ENCODE measurements around the gene ELK4.

- TF ChIP-seq CTCF (IDR thresholded peaks at IDR 0.05 in 8 of 11, conservative IDR thresholded peaks at IDR 0.05 in 3 of 11) = no peak
- TF ChIP-seq POLR2AphosphoS5 (IDR thresholded peaks at IDR 0.05) = no peak
Observed at GRCh38 chr1:205580140-205580922, 51.5 kb downstream of the ELK4 start.
